Measurements from ENCODE around the gene PRKD3. TPM values are rescaled to one million over a fixed set of nuclear protein-coding genes. Genes with fewer than 3 reads are reported as not detected.

PRKD3 gene
- total and polyA plus RNA-seq, 2 of the 13 experiments (the other 11 are each of a cell fraction or from before 2014, with no cell fraction given): 11.6 to 38.4 TPM

GRCh38 chr2:37326866-37327634 lies 2.4 kb upstream of the PRKD3 start:
- H3K9ac ChIP-seq (ENCODE audit: insufficient read depth, low read depth, low read length): no peak overlapping the region
- H4K20me1 ChIP-seq (ENCODE audit: insufficient read depth, low read length): no peaks in the 10 kb centered on the region
- no peak overlapping the region for H3K27ac ChIP-seq (ENCODE audit: extremely low read length, insufficient read depth, low read length)
- H3K9me3 ChIP-seq (ENCODE audit: low read length): no peaks in the 10 kb centered on the region
- no peak overlapping the region for H3K4me3 ChIP-seq (replicated peaks in 1 of 3; ENCODE audit: insufficient read depth in 1 of 3, low read depth in 2 of 3, low read length in 3 of 3)
- H3K27me3 ChIP-seq (ENCODE audit: control insufficient read depth in 1 of 2, insufficient read depth in 2 of 2, low read length in 2 of 2): peaks cover 3 to 20% of the 10 kb centered on the region in 2 experiments; a peak in 4 of 5 replicates
- ATAC-seq: no peak
- no peak for DNase-seq (ENCODE audit: low spot score)
- H3K4me2 ChIP-seq (ENCODE audit: low read depth, low read length): no peak overlapping the region
- no peak overlapping the region for H2AFZ ChIP-seq (ENCODE audit: low read length)
- FAIRE-seq: no peak
- ChIA-PET POLR2A (no interaction called here), CTCF (ENCODE audit: low intra/inter-chr PET ratio, low total read pairs) (no interaction called here)
- no TSS peak for BruUV-seq (replicated peaks)
- peaks cover 20% of the 10 kb centered on the region for H3K79me2 ChIP-seq (ENCODE audit: insufficient read depth, low read length)
- in situ Hi-C loops (cut with HindIII; ENCODE audit: extremely low pct_ligation_motif_present, low pct_unique_long_range_greater_than_20kb) (no loop called here), intact Hi-C loops (cut with micrococcal nuclease; ENCODE audit: unreplicated experiment) (no loop called here)
- 49% methylated on average over 8 of the region's 8 CpGs for WGBS (ENCODE audit: low lambda C conversion rate)
- no peaks in the 10 kb centered on the region for H3K36me3 ChIP-seq (replicated peaks in 1 of 2; ENCODE audit: control insufficient read depth in 1 of 2, insufficient read depth in 2 of 2, low read length in 2 of 2)
- TF ChIP-seq ZNF704 (CRISPR knock-in tag; IDR thresholded peaks at IDR 0.05; ENCODE audit: borderline replicate concordance) (no peak), SP2 (CRISPR knock-in tag; IDR thresholded peaks at IDR 0.05) (no peak), GTF3A (CRISPR knock-in tag; conservative IDR thresholded peaks at IDR 0.05) (no peak), SAP130 (CRISPR knock-in tag; IDR thresholded peaks at IDR 0.05; ENCODE audit: low read depth) (no peak), ZNF383 (CRISPR knock-in tag; IDR thresholded peaks at IDR 0.05; ENCODE audit: borderline replicate concordance) (no peak), HOMEZ (CRISPR knock-in tag; IDR thresholded peaks at IDR 0.05; ENCODE audit: low read depth) (no peak), CEBPB (IDR thresholded peaks at IDR 0.05; ENCODE audit: borderline replicate concordance, low read depth, low read length) (no peak), ZNF292 (CRISPR knock-in tag; IDR thresholded peaks at IDR 0.05; ENCODE audit: borderline replicate concordance, low read depth) (no peak), ZNF644 (CRISPR knock-in tag; IDR thresholded peaks at IDR 0.05; ENCODE audit: low read depth) (no peak), MZF1 (CRISPR knock-in tag; IDR thresholded peaks at IDR 0.05; ENCODE audit: borderline replicate concordance) (no peak), SAFB2 (CRISPR knock-in tag; IDR thresholded peaks at IDR 0.05; ENCODE audit: borderline replicate concordance, low read depth) (no peak), SP1 (IDR thresholded peaks at IDR 0.05) (no peak), SP1 (CRISPR knock-in tag; IDR thresholded peaks at IDR 0.05) (no peak), HOXA7 (CRISPR knock-in tag; IDR thresholded peaks at IDR 0.05) (no peak), SALL2 (CRISPR knock-in tag; IDR thresholded peaks at IDR 0.05) (no peak), ZNF597 (CRISPR knock-in tag; IDR thresholded peaks at IDR 0.05) (no peak), MATR3 (CRISPR knock-in tag; IDR thresholded peaks at IDR 0.05) (no peak), ZBTB34 (CRISPR knock-in tag; IDR thresholded peaks at IDR 0.05) (no peak), ZFP36L1 (CRISPR knock-in tag; IDR thresholded peaks at IDR 0.05) (no peak), RAD21 (CRISPR knock-in tag; IDR thresholded peaks at IDR 0.05) (no peak)
- peaks cover 23% of the 10 kb centered on the region for H3K4me1 ChIP-seq (ENCODE audit: insufficient read depth, low read length)
